Measurements from ENCODE around the gene ATP9B.

Gene ATP9B

DNA sequence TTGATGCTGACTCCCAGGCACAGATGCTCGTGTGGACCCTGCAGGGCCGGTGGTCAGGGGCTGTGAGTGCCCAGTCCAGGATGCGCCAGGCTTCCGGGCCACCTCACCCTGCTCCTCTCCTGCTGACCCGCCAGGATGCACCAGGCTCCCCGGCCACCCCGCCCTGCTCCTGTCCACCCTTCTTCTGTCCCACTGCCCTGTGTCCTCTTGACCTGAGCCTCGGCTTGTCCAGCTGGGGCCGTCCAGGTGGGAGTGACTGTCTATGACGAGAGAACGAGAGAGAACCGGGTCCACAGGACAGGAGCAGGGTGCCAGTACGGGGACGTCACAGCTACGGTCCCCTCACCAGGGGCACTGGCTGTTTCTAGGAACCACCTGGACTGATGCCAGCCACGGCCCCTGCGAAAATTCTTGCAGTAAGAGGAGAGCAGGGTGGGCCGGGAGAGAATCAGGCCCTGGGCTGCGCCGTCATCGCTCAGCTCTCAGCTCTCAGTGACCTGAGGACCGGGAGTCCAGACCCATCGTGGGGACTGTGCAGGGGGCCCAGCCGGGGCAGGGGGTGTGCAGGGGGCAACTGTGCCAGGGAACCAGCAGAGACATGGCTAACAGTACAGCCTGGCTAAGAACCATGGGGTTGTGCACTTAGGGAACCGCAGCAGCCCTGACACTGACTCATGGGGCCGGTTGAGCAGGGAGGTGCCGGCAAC, 313.6 kb downstream of the ATP9B start:
- no peak for DNase-seq (ENCODE audit: low spot score)

- DNase-seq (ENCODE audit: low spot score): no peak
Observed at GRCh38 chr18:79383388-79384056, 314.3 kb downstream of the ATP9B start.

GRCh38 chr18:79384151-79384807, 315.1 kb downstream of the ATP9B start:
- no peak for DNase-seq (ENCODE audit: low spot score)

- DNase-seq (ENCODE audit: low spot score): no peak
Observed at GRCh38 chr18:79384834-79385233, 315.6 kb downstream of the ATP9B start.

- no peak for DNase-seq (ENCODE audit: low spot score)
Observed at GRCh38 chr18:79385326-79385707, 316.1 kb downstream of the ATP9B start.

- DNase-seq (ENCODE audit: low spot score): no peak
Observed at GRCh38 chr18:79385708-79386341, 316.6 kb downstream of the ATP9B start.

DNA sequence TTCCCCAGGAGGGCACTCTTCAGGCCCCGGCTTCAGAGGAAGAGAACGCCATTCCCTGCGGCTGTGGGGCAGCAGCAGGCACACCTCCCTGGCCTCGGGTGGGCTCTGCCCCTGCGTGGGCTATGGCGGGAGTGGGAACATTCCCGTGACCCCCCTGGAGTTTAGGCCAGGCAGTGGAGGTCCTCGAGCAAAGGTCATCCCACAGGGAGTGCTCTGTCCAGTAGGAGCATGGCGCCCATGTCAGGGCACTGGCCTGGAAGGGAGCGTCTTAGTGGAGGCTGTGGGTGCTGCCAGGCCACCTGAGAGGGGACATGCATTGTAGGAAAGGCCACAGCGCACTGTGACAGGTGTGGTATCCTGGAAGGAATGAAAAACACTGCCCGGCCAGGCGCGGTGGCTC, 317.4 kb downstream of the ATP9B start:
- no peak for DNase-seq (ENCODE audit: low spot score)

DNA sequence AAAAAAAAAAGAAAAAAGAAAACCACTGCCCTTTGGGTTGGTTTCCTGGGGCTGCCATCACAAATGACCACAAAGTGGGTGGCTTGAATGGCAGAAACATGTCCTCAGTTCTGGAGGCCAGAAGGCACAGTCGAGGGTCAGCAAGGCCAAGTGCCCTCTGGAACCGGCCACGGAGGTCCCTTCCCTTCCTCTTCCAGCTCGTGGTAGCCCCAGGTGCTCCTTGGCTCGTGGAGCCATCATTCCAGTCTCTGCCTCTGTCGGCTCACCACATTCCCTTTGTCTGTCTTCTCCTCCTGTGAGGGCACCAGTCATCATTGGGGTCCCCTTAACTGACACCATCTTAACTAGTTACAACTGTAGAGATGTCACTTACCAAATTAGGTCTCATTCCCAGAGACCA, 318.0 kb downstream of the ATP9B start:
- DNase-seq (ENCODE audit: low spot score): no peak

DNA sequence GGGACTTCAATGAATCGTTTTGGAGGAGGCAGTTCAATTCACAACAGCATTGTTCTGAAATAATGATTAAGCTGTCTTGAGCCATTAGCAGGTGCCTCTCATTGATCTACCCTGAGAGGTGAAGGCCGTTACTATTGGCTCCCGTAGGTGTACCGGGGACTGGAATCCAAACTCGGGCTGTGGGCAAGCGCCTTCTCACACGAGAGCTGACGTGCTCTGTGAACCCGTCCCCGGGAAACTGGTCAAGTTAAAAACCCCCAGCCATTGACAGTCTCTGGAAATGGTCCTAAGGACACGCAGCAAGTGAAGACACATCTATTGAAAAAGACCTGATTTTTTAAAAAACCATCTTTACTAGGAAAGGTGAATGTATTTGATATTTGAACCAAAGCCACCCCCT, 318.4 kb downstream of the ATP9B start:
- no peak for DNase-seq (ENCODE audit: low spot score)

- no peak for DNase-seq (ENCODE audit: low spot score)
Observed at GRCh38 chr18:79388043-79388442, 318.8 kb downstream of the ATP9B start.

- no peak for DNase-seq (ENCODE audit: low spot score)
Observed at GRCh38 chr18:79389689-79390088, 320.5 kb downstream of the ATP9B start.

DNA sequence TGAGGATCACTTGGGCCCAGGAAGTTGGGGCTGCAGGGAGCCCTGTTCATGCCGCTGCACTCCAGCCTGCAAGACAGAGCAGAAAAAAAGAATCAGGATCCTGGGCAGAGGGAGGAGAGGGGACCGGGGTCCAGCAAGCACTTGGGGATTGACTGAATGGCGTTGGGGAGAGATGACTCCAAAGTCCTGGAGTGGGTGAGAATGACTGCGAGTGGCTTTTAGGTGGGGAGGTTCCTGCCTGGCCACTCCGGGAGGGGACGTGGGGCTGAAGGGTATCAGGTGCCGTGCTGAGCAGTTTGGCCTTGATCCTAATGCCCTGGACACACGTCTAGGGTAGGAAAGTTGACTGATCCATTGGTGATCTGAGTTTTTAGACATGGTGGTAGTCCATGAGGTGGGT, 323.0 kb downstream of the ATP9B start:
- DNase-seq (ENCODE audit: low spot score): no peak

DNA sequence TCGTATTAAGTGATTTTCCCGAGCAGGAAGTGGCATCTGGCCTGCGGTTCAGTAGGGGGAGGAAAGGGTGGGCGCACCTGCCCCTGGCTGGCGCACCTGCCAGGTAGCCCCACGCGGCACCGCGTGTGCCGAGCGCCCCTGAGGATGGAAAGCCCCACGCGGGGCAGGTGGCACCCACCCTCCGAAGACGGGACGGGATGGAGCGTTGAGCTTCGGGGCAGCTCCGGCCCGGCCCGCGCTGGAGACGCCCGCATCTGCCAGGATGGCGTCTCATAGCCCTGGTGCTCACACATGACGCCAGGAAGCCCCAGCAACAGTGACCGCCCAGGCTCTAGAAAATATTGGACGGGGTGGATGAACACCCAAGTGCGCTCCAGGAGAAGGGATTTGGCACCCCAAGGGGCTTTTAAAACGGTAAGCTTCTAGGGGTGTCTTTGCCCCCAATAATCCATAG, 324.0 kb downstream of the ATP9B start:
- DNase-seq (ENCODE audit: low spot score): no peak

DNA sequence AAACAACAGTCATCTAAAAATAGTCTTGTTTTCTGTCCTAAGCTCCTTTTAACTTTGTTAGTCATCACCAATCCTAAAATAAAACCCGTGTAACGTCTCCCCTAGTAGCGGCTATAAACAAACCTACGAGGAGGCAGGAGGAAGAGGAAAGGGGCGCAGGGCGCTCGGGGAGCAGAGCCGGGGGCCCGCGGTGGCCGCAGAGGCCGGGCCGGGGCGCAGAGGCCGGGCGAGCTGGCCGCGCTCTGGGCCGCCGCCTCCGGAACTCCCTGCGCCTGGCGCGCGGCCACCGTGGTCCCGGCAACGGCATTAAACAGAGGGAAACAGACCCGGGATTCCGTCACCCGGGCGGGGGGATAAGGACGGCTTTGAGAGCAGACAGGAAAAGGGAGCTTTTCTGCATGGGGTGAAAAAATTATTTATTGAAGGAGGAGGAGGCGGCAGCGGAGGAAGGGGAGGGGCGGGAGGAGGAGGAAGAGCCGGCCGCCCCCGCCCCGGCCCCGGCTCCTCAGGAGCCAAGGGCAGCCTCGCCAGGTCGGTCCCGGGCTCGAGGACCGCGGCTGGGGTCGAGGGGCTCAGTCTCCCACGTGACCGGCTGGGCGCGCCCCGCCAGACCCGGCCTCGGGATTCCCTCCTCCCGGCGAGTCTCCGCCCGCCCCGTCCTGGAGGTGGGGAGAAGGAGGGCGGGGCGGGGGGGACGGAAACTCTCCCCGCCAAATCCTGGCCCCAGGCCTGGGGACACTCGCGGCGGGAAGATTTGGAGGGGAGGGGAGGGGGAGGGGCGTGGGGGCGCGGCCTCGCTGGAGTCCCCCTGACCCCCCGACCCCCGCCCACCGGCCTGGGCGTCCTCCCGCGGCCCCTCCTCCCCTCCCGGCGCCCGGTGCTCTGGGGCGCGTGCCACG, 324.7 kb downstream of the ATP9B start:
- peak; percentile 64 for DNase-seq (ENCODE audit: low spot score)

DNA sequence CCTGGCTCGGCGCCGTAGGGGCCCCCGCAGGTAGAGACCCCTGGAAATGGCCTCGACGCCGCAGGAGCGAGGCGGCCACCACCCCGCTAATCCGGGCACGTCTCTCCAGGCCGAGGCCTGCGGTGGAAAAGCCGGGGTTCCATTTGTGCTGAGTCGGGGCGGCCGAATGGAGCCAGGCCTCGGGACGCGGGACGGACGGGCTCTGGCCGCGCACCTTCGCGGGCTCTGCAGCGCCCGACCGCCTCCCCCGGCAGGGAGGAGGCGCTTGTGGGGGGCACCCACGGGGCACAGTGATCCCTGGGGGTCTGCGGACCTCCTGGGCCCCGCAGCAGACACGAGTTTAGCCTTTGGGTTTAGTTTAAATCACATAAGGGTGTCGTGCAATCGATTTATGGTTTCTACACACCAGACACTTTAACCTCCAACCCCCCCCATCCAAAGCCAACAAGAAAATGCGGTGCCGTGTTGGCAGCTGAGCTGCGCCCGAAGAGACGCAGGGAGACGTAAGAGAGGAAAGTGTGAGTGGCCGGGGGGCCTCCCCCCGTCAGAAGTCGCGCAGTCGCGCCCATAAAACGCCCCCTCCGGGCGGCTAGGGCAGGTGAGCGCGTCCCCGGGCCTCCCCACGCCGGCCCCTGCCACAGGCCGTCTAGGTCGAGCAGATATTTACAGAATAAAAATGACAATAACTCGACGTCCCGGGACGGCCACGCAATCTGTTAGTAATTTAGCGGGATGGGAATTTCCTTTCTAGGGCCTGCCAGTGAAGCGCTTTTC, 325.5 kb downstream of the ATP9B start:
- no peak for DNase-seq (ENCODE audit: low spot score)

GRCh38 chr18:79395308-79395640, 326.1 kb downstream of the ATP9B start:
- no peak for DNase-seq (ENCODE audit: low spot score)

- peak; percentile 35 for DNase-seq (ENCODE audit: low spot score)
Observed at GRCh38 chr18:79395761-79396404, 326.7 kb downstream of the ATP9B start, which contains the start of gene NFATC1. Gene NFATC1, plus strand, starts transcription at chr18:79395930. Its CDS starts 295 bp downstream, at chr18:79396225.

- peak; percentile 45 for DNase-seq (ENCODE audit: low spot score)
Observed at GRCh38 chr18:79396431-79397246, 327.4 kb downstream of the ATP9B start.

- no peak for DNase-seq (ENCODE audit: low spot score)
Observed at GRCh38 chr18:79397247-79397829, 328.1 kb downstream of the ATP9B start.

Data from Ammon's horn (tissue), 1 donor.